Neuronal stem cell (in vitro differentiated cells): ENCODE measurements around the gene ELOA2.

Source experiments
- DNase-seq: peaks from one replicate; pipeline ENCODE4 v3.0.0-alpha.2; 2013; ENCODE audit warnings: low spot score
- H2AFZ ChIP-seq: one replicate; pipeline ENCODE4 v1.6.1; 2013; ENCODE audit warnings: mild to moderate bottlenecking, low read length, inconsistent platforms
- H2AK5ac ChIP-seq: 2 replicates; pipeline ENCODE4 v1.6.1; 2013; ENCODE audit warnings: low read depth, mild to moderate bottlenecking, inconsistent platforms, low read length, moderate library complexity, mixed read lengths
- H2BK120ac ChIP-seq: 2 replicates; pipeline ENCODE4 v1.6.1; 2013; ENCODE audit warnings: low read depth, mild to moderate bottlenecking, inconsistent platforms, low read length, moderate library complexity, mixed read lengths
- H2BK12ac ChIP-seq: one replicate; pipeline ENCODE4 v1.6.1; 2013; ENCODE audit warnings: low read length, inconsistent platforms
- H2BK15ac ChIP-seq: 2 replicates; pipeline ENCODE4 v1.6.1; 2013; ENCODE audit warnings: mild to moderate bottlenecking, low read length, inconsistent platforms, mixed read lengths
- H2BK5ac ChIP-seq: one replicate; pipeline ENCODE4 v1.6.1; 2013; ENCODE audit warnings: inconsistent platforms, mild to moderate bottlenecking, low read length, moderate library complexity
- H3K14ac ChIP-seq: one replicate; pipeline ENCODE4 v1.6.1; 2013; ENCODE audit warnings: low read length, inconsistent platforms
- H3K18ac ChIP-seq: 2 replicates; pipeline ENCODE4 v1.6.1; 2013; ENCODE audit warnings: low read length, inconsistent platforms
- H3K23ac ChIP-seq: 2 replicates; pipeline ENCODE4 v1.6.1; 2013; ENCODE audit warnings: low read depth, mild to moderate bottlenecking, mixed read lengths, low read length, inconsistent platforms; ENCODE audit not compliant: poor library complexity
- H3K27ac ChIP-seq: replicated peaks from 3 replicates; pipeline ENCODE4 v1.5.1; 2013; ENCODE audit warnings: low read length, inconsistent platforms
- H3K27me3 ChIP-seq, 3 experiments: 2 replicates each; pipeline ENCODE4 v1.6.1; 2013; ENCODE audit warnings: low read length in 3 of 3, mild to moderate bottlenecking in 2 of 3, inconsistent platforms in 1 of 3, low read depth in 1 of 3, mixed read lengths in 1 of 3, moderate library complexity in 1 of 3; ENCODE audit not compliant: control insufficient read depth in 3 of 3, insufficient read depth in 3 of 3
- H3K36me3 ChIP-seq, 2 donors: replicated peaks in 1 of 2; 2 replicates each; pipeline ENCODE4 v1.6.1; 2013; ENCODE audit warnings: low read length in 2 of 2; ENCODE audit not compliant: control insufficient read depth in 2 of 2, insufficient read depth in 2 of 2
- H3K4ac ChIP-seq: 2 replicates; pipeline ENCODE4 v1.6.1; 2013; ENCODE audit warnings: inconsistent platforms, mild to moderate bottlenecking, low read length, moderate library complexity
- H3K4me1 ChIP-seq, 2 donors: 1 replicate in 1 of 2; 2 replicates in 1 of 2; pipeline ENCODE4 v1.6.1; 2013; ENCODE audit warnings: low read length in 2 of 2, low read depth in 1 of 2; ENCODE audit not compliant: control insufficient read depth in 2 of 2, insufficient read depth in 1 of 2
- H3K4me2 ChIP-seq: one replicate; pipeline ENCODE4 v1.6.1; 2013; ENCODE audit warnings: mild to moderate bottlenecking, low read length, inconsistent platforms; ENCODE audit not compliant: insufficient read depth, poor library complexity, severe bottlenecking
- H3K4me3 ChIP-seq, 2 donors: 2 replicates each; pipeline ENCODE4 v1.5.1; 2013; ENCODE audit warnings: low read length in 2 of 2, mild to moderate bottlenecking in 2 of 2, inconsistent platforms in 1 of 2, moderate library complexity in 1 of 2
- H3K79me1 ChIP-seq: one replicate; pipeline ENCODE4 v1.6.1; 2013; ENCODE audit warnings: low read depth, mild to moderate bottlenecking, inconsistent platforms, low read length, moderate library complexity
- H3K9ac ChIP-seq: one replicate; pipeline ENCODE4 v1.6.1; 2013; ENCODE audit warnings: mild to moderate bottlenecking, low read depth, low read length, inconsistent platforms; ENCODE audit not compliant: poor library complexity
- H3K9me3 ChIP-seq, 2 donors: replicated peaks in 1 of 2; 2 replicates each; pipeline versions ENCODE3 to v1.6.1; 2013; ENCODE audit warnings: low read length in 2 of 2, mild to moderate bottlenecking in 2 of 2, inconsistent platforms in 1 of 2, low read depth in 1 of 2, mixed read lengths in 1 of 2, moderate library complexity in 1 of 2; ENCODE audit not compliant: control insufficient read depth in 2 of 2, insufficient read depth in 1 of 2
- H4K8ac ChIP-seq: one replicate; pipeline ENCODE4 v1.6.1; 2013; ENCODE audit warnings: low read depth, mild to moderate bottlenecking, inconsistent platforms, low read length, moderate library complexity
- H4K91ac ChIP-seq: one replicate; pipeline ENCODE4 v1.6.1; 2013; ENCODE audit warnings: low read length, low read depth, mild to moderate bottlenecking, inconsistent platforms; ENCODE audit not compliant: poor library complexity
- WGBS, 2 donors: extraction: QIAGEN DNeasy Blood & Tissue Kit; methylation state at CpG; one replicate each; pipeline ENCODE4 v1.1.7; 2013; ENCODE audit warnings: missing lambda C conversion rate in 2 of 2, mixed read lengths in 1 of 2; ENCODE audit not compliant: insufficient read length in 2 of 2, insufficient replicate concordance in 1 of 2; ENCODE audit errors: extremely low coverage in 2 of 2; 5-methylcytosine and 5-hydroxymethylcytosine counted together

The ELOA2 gene

GRCh38 chr18:47054369-47054768 lies 18.9 kb upstream of the ELOA2 start:
- no peak overlapping the region for H2AK5ac ChIP-seq
- H3K4me2 ChIP-seq, result no peak overlapping the region
- H3K79me1 ChIP-seq, result no peaks in the 10 kb centered on the region
- H3K9me3 ChIP-seq, result no peaks in the 10 kb centered on the region
- no peak overlapping the region for H2BK5ac ChIP-seq
- no peak overlapping the region for H4K8ac ChIP-seq
- no peak overlapping the region for H2BK120ac ChIP-seq
- no peak overlapping the region for H3K9ac ChIP-seq
- H4K91ac ChIP-seq, result no peak overlapping the region
- H2BK15ac ChIP-seq, result no peak overlapping the region
- no peak overlapping the region for H3K23ac ChIP-seq
- H3K4me3 ChIP-seq, result no peak overlapping the region
- H3K27ac ChIP-seq, result no peak overlapping the region
- H3K4me1 ChIP-seq, result peaks cover 0 to 2% of the 10 kb centered on the region in 2 donors
- H3K4ac ChIP-seq, result no peak overlapping the region
- H3K14ac ChIP-seq, result no peak overlapping the region
- peaks cover 0 to 48% (median 0%) of the 10 kb centered on the region in 3 experiments for H3K27me3 ChIP-seq
- H3K18ac ChIP-seq, result no peak overlapping the region
- H2AFZ ChIP-seq, result no peak overlapping the region
- DNase-seq, result no peak
- no peaks in the 10 kb centered on the region for H3K36me3 ChIP-seq
- WGBS, 2 donors, result no CpG with 5 or more reads among the region's 5 CpGs
- no peak overlapping the region for H2BK12ac ChIP-seq

DNA sequence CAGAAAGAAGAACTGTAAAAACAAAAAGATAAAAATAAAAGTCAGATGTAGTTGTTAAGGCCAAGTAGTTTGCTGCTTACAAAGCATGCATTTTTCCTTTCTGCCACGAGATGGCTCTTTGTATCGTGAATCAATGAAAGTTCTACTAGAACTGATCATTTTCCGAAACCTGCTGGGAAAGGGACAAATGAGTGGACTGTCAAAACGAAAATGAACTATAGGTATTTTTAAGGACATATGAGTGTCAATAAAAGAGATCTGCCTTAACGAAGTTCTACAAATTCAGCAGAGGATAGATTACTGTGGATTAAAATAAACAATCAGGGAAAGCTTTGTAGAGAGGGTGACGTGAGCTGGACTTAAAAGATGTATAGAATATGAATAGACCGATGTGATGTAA lies 15.0 kb upstream of the ELOA2 start:
- Histone ChIP-seq H3K9ac (no peak overlapping the region), H2AFZ (no peak overlapping the region), H3K4me2 (no peak overlapping the region), H3K27ac (no peak overlapping the region), H2AK5ac (no peak overlapping the region), H2BK12ac (no peak overlapping the region), H2BK120ac (no peak overlapping the region), H3K23ac (no peak overlapping the region), H4K91ac (no peak overlapping the region), H4K8ac (no peak overlapping the region), H3K27me3 (peaks cover 0 to 48% (median 0%) of the 10 kb centered on the region in 3 experiments), H3K79me1 (no peaks in the 10 kb centered on the region), H3K36me3 (no peaks in the 10 kb centered on the region), H3K14ac (no peak overlapping the region), H3K18ac (no peak overlapping the region), H2BK5ac (no peak overlapping the region), H3K4ac (no peak overlapping the region), H3K9me3 (no peaks in the 10 kb centered on the region), H3K4me3 (no peak overlapping the region), H2BK15ac (no peak overlapping the region), H3K4me1 (no peaks in the 10 kb centered on the region)
- WGBS, 2 donors, result no CpG with 5 or more reads among the region's 7 CpGs
- peak; percentile 32 for DNase-seq

DNA sequence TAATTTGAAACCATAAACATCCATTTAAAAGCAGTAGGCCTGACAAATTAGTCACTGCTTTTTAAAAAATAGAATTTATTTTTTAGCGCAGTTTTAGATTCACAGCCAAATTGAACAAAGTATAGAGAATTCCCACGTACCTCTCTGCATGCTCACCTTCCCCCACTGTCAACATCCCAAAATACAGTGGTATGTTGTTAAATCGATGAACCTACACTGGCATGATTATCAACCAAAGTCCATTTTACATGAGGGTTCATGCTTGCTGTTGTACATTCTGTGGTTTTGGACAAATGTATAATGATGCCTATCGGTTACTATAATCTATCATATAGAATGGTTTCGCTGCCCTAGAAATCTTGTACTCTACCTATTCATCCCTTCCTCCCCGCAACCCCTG lies 5.6 kb upstream of the ELOA2 start:
- no peak for DNase-seq

GRCh38 chr18:47036927-47037578 lies 1.6 kb upstream of the ELOA2 start:
- H3K14ac ChIP-seq, result no peak overlapping the region
- H4K8ac ChIP-seq, result no peak overlapping the region
- H3K23ac ChIP-seq, result no peak overlapping the region
- no peak overlapping the region for H3K27ac ChIP-seq
- H3K9ac ChIP-seq, result no peak overlapping the region
- H3K27me3 ChIP-seq, result peaks cover 0 to 17% (median 0%) of the 10 kb centered on the region in 3 experiments
- no peak overlapping the region for H3K4ac ChIP-seq
- no peak overlapping the region for H2BK120ac ChIP-seq
- no peak overlapping the region for H4K91ac ChIP-seq
- H2BK12ac ChIP-seq, result no peak overlapping the region
- H3K4me2 ChIP-seq, result no peak overlapping the region
- no peak overlapping the region for H2AFZ ChIP-seq
- no CpG with 5 or more reads among the region's 3 CpGs for WGBS, 2 donors
- H2BK15ac ChIP-seq, result no peak overlapping the region
- H3K4me1 ChIP-seq, result peaks cover 0 to 1% of the 10 kb centered on the region in 2 donors
- H3K18ac ChIP-seq, result no peak overlapping the region
- H3K36me3 ChIP-seq, result no peaks in the 10 kb centered on the region
- H2AK5ac ChIP-seq, result no peak overlapping the region
- DNase-seq, result no peak
- peaks cover 2% of the 10 kb centered on the region for H3K79me1 ChIP-seq
- H3K4me3 ChIP-seq, result no peak overlapping the region
- H2BK5ac ChIP-seq, result no peak overlapping the region
- H3K9me3 ChIP-seq, result no peaks in the 10 kb centered on the region

More for the DNA sequence above, 5.6 kb upstream of the ELOA2 start:
- no peak overlapping the region for H4K91ac ChIP-seq
- no peaks in the 10 kb centered on the region for H3K4me1 ChIP-seq
- H2AFZ ChIP-seq, result no peak overlapping the region
- no peak overlapping the region for H3K27ac ChIP-seq
- no peak overlapping the region for H3K4me2 ChIP-seq
- H3K79me1 ChIP-seq, result no peaks in the 10 kb centered on the region
- H2BK120ac ChIP-seq, result no peak overlapping the region
- H2BK12ac ChIP-seq, result no peak overlapping the region
- no peak overlapping the region for H3K4ac ChIP-seq
- H3K36me3 ChIP-seq, result no peaks in the 10 kb centered on the region
- no peak overlapping the region for H3K9ac ChIP-seq
- no peak overlapping the region for H3K14ac ChIP-seq
- H3K4me3 ChIP-seq, result no peak overlapping the region
- peaks cover 0 to 14% (median 0%) of the 10 kb centered on the region in 3 experiments for H3K27me3 ChIP-seq
- H2BK5ac ChIP-seq, result no peak overlapping the region
- H2AK5ac ChIP-seq, result no peak overlapping the region
- H3K23ac ChIP-seq, result no peak overlapping the region
- H2BK15ac ChIP-seq, result no peak overlapping the region
- no peak overlapping the region for H4K8ac ChIP-seq
- no peaks in the 10 kb centered on the region for H3K9me3 ChIP-seq
- no peak overlapping the region for H3K18ac ChIP-seq
- WGBS, 2 donors, result no CpG with 5 or more reads among the region's 6 CpGs
